ENCODE results near the gene CEP57.
A peak's percentile ranks its signal among the peaks of the same experiment; 100 is the strongest.

CEP57 gene

DNA sequence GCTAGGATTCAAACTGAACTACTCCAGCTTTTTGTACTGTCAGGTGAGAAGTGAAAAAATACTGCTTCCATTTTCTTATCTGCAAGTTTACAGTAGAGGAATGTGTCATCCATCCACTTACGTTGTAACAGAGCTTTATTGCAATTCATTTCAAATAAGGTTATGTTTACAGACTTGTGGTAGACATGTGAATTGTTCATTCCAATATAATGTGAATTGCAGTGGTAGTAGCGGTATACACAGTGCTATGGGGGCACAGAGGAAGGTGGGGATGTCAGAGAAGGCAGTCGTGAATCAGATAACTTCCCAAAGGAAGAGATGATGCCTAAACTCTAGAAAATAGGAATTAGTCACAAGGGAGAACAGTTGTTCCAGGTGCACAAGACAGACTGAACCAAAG, 42.5 kb downstream of the CEP57 start:
- no peak for DNase-seq (ENCODE audit: low read depth)
- TF ChIP-seq, protein P1, sequence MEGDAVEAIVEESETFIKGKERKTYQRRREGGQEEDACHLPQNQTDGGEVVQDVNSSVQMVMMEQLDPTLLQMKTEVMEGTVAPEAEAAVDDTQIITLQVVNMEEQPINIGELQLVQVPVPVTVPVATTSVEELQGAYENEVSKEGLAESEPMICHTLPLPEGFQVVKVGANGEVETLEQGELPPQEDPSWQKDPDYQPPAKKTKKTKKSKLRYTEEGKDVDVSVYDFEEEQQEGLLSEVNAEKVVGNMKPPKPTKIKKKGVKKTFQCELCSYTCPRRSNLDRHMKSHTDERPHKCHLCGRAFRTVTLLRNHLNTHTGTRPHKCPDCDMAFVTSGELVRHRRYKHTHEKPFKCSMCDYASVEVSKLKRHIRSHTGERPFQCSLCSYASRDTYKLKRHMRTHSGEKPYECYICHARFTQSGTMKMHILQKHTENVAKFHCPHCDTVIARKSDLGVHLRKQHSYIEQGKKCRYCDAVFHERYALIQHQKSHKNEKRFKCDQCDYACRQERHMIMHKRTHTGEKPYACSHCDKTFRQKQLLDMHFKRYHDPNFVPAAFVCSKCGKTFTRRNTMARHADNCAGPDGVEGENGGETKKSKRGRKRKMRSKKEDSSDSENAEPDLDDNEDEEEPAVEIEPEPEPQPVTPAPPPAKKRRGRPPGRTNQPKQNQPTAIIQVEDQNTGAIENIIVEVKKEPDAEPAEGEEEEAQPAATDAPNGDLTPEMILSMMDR (IDR thresholded peaks at IDR 0.05; ENCODE audit: insufficient read depth, low read depth, low read length, missing control alignments), result no peak
- no peak overlapping the region for H3K4me3 ChIP-seq (ENCODE audit: low read length)

DNA sequence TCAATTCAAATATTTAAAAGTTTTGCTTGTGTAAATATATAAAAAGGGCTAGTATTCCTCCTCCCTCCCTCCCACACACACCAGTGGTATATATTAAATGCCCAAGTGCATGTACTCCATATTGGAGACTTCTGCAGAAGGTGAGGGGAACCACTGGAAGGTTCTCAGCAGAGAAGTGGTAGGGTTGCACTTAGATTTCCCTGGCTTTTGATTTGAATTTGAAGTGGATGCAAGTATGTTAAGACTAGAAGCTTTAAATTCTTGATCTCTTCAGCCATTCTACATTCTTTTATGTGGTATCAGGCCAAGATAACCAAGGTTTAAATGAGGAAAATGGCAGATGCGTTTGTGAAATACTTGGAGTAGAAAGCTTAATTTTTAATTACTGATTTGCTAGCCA, 43.1 kb downstream of the CEP57 start:
- TF ChIP-seq, protein P1 (IDR thresholded peaks at IDR 0.05; ENCODE audit: insufficient read depth, low read depth, low read length, missing control alignments), result no peak
- no peak for DNase-seq (ENCODE audit: low read depth)
- no peak overlapping the region for H3K4me3 ChIP-seq (ENCODE audit: low read length)

DNA sequence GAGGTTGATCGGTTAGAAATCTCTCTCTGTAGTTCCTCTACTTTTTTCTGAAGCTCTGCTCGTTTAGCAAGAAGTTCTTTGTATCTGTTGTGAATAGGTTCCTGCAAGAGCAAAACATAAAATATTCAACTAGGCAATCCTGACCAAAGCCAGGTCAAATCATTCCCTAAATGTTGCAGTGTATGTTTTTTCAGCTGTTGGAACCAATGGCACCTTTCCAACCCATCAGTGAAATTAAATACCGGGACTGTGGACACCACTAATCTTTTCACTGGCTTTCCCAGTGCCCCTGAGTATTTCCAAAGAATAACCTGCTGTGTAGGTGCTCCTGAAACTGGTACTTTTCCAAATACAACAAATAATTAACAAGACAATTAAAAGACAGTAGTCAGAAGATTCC, 45.1 kb downstream of the CEP57 start:
- no peak for DNase-seq (ENCODE audit: low read depth)
- TF ChIP-seq, protein P1 (IDR thresholded peaks at IDR 0.05; ENCODE audit: insufficient read depth, low read depth, low read length, missing control alignments), result no peak
- no peak overlapping the region for H3K4me3 ChIP-seq (ENCODE audit: low read length)

DNA sequence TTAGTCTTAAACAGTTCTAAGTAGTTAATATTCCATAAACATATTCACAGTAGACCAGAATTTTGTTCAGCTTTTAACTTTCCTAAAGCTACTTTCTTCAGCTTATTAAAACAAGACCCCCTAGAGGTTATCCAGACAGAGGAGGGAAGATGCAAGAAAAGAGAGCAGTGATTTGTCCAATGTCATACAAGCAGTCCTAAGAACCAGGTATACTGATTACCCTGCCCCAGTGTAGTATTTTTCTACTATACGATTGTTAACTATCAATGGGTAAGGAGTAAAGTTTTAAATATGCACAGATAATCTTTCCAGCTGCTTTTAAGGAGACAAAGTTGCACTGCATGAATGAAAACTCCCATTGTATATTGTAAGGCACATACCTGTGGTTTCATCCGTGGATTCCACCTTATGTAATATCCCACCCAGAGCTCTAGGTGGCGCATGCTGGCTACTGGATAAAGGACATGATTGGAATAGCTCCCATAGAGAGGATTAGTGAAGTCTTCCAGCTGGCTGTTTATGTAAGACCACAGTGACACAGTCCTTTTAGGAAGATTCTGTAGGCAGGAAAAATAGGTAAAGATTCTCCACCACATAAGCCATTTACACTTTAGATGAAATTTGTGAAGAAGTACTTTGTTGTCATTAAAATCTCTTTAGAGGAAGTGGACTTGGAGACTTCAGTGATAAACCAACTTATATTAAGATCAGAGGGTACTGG, 45.6 kb downstream of the CEP57 start:
- no peak overlapping the region for H3K4me3 ChIP-seq (ENCODE audit: low read length)
- DNase-seq (ENCODE audit: low read depth), result peak; percentile 81
- TF ChIP-seq, protein P1 (IDR thresholded peaks at IDR 0.05; ENCODE audit: insufficient read depth, low read depth, low read length, missing control alignments), result peak; percentile 96

DNA sequence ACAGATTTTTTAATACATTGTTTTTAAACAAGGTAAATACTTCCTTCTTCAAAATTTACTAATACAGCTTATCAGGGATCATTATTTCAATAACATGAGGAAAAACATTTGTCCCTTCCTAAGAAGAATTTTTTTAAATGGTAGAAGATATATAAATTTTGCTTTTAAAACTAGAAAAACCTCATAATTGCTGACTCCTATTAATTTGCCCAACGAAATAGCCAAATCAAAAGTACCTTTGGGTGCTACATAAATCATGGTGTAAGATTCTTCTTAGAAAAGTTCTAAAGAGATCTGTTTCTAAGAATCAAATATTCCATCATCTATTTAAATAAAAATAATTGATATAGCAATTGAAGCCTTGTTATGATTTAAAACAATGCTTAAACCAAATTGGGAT, 54.9 kb downstream of the CEP57 start:
- TF ChIP-seq, protein P1 (IDR thresholded peaks at IDR 0.05; ENCODE audit: insufficient read depth, low read depth, low read length, missing control alignments), result no peak
- no peak overlapping the region for H3K4me3 ChIP-seq (ENCODE audit: low read length)
- DNase-seq (ENCODE audit: low read depth), result no peak

DNA sequence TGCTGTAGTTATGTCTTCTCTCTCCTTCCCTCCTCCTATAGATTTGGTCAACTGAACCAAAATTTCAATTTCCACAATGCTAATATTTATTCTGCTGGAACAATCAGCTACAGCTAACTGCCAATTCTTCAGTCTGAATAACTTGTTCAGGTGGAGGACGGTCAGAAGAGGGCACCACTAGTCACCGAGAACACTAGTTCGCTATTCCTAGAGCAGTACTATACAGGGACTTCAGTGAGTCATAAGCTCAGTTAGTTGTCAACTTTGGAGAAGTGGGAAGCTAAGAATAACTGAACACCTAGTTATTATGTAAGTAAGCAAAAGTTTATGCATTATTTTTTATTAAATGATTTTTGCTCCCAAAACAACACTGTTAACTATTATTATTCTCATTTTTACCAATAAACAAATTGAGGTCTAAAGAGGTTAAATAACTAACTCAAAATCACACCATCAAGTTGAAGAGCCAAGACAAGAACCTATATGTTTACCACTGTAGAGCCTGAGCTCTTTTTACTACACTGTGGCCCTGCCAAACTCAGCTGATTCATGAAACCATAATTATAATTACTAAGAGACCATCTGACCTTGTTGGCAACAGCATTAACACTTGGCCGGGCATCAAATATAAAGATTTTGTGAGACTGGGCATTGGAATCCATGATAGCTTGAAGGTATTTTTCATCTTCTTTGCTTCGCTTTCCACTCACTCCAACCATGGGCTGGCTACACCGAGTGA, 59.0 kb downstream of the CEP57 start:
- TF ChIP-seq, protein P1 (IDR thresholded peaks at IDR 0.05; ENCODE audit: insufficient read depth, low read depth, low read length, missing control alignments), result peak; percentile 68
- H3K4me3 ChIP-seq (ENCODE audit: low read length), result no peak overlapping the region
- peak; percentile 80 for DNase-seq (ENCODE audit: low read depth)

Data from epithelial cell of esophagus (primary cell).